GM23338 (cell line): ENCODE measurements around the gene DDX20. TPM values are rescaled to one million over a fixed set of nuclear protein-coding genes. Genes with fewer than 3 reads are reported as not detected.
A peak's percentile ranks its signal among the peaks of the same experiment; 100 is the strongest.

Experiments
- ATAC-seq: fragments of 200-7000 bp; cut with Tn5 transposase; 3 replicates; pipeline ENCODE4 v1.9.1; 2020
- DNase-seq: peaks from one replicate; pipeline ENCODE4 v3.0.0-alpha.2; 2015; ENCODE audit warnings: low spot score
- H2AFZ ChIP-seq: fragments of 200-600 bp; sonication (generic); 2 replicates; pipeline ENCODE4 v1.8.0; 2016; ENCODE audit warnings: antibody characterized with exemption, mild to moderate bottlenecking, moderate library complexity
- H3F3A ChIP-seq: fragments of 200-600 bp; sonication (generic); replicated peaks from 2 replicates; pipeline ENCODE4 v1.8.0; 2017; ENCODE audit warnings: antibody characterized with exemption, mixed run types, low read depth
- H3K27ac ChIP-seq: fragments of 200-600 bp; sonication (generic); 2 replicates; pipeline ENCODE4 v1.6.1; 2016; ENCODE audit warnings: low read depth
- H3K27me3 ChIP-seq: fragments of 200-600 bp; sonication (generic); 2 replicates; pipeline ENCODE4 v1.8.0; 2016; ENCODE audit warnings: mild to moderate bottlenecking, mixed run types, moderate library complexity; ENCODE audit not compliant: insufficient read depth
- H3K36me3 ChIP-seq: fragments of 200-600 bp; sonication (generic); 2 replicates; pipeline ENCODE4 v1.8.0; 2016; ENCODE audit warnings: mild to moderate bottlenecking; ENCODE audit not compliant: insufficient read depth
- H3K4me1 ChIP-seq: fragments of 200-600 bp; sonication (generic); 2 replicates; pipeline ENCODE4 v1.8.0; 2016; ENCODE audit warnings: mild to moderate bottlenecking, moderate library complexity; ENCODE audit not compliant: insufficient read depth
- H3K4me2 ChIP-seq: fragments of 200-600 bp; sonication (generic); 2 replicates; pipeline ENCODE4 v1.7.1; 2017; ENCODE audit warnings: mixed run types
- H3K4me3 ChIP-seq: fragments of 200-600 bp; sonication (generic); 2 replicates; pipeline ENCODE4 v1.6.1; 2016; ENCODE audit warnings: mixed run types
- H3K79me2 ChIP-seq: fragments of 200-600 bp; sonication (generic); replicated peaks from 2 replicates; pipeline ENCODE4 v1.8.0; 2017; ENCODE audit warnings: mild to moderate bottlenecking; ENCODE audit not compliant: insufficient read depth
- H3K9me2 ChIP-seq: fragments of 200-600 bp; sonication (generic); 2 replicates; pipeline ENCODE4 v1.8.0; 2017; ENCODE audit not compliant: insufficient read depth
- H4K20me1 ChIP-seq: fragments of 200-600 bp; sonication (generic); replicated peaks from 2 replicates; pipeline ENCODE4 v1.8.0; 2017; ENCODE audit warnings: mild to moderate bottlenecking; ENCODE audit not compliant: insufficient read depth
- H3K27ac Mint-ChIP-seq: 2 replicates; pipeline ENCODE4 v1.8.0; 2020; ENCODE audit warnings: inconsistent platforms, mild to moderate bottlenecking, moderate library complexity, mixed read lengths
- H3K27me3 Mint-ChIP-seq: 3 replicates; pipeline ENCODE4 v1.8.0; 2022; ENCODE audit warnings: low read depth, mild to moderate bottlenecking, moderate library complexity, mixed read lengths, inconsistent platforms; ENCODE audit not compliant: insufficient read depth, poor library complexity
- H3K36me3 Mint-ChIP-seq: 3 replicates; pipeline ENCODE4 v1.8.0; 2021; ENCODE audit warnings: low read depth, mild to moderate bottlenecking, inconsistent platforms, moderate library complexity, mixed read lengths
- H3K4me1 Mint-ChIP-seq: 3 replicates; pipeline ENCODE4 v1.8.0; 2020; ENCODE audit warnings: mild to moderate bottlenecking, inconsistent platforms, mixed read lengths
- H3K4me3 Mint-ChIP-seq: 3 replicates; pipeline ENCODE4 v1.8.0; 2021; ENCODE audit warnings: moderate library complexity, mild to moderate bottlenecking, inconsistent platforms, mixed read lengths
- H3K9me3 Mint-ChIP-seq: 3 replicates; pipeline ENCODE4 v1.8.0; 2020; ENCODE audit warnings: moderate library complexity, mild to moderate bottlenecking, inconsistent platforms, mixed read lengths
- CTCF ChIP-seq, 2 experiments: fragments of 200-600 bp in 1 of 2; sonication (generic) in 1 of 2; conservative IDR thresholded peaks; 2 replicates each; pipeline versions ENCODE4 v1.5.1 to v1.6.1; 2016 to 2017; ENCODE audit warnings: antibody characterized with exemption in 2 of 2, low read depth in 2 of 2, mild to moderate bottlenecking in 2 of 2, moderate library complexity in 1 of 2
- ETS1 ChIP-seq: IDR thresholded peaks from 2 replicates; pipeline ENCODE4 v1.6.1; 2016; ENCODE audit warnings: antibody characterized with exemption
- STAT1 ChIP-seq: IDR thresholded peaks from one replicate; pipeline ENCODE4 v1.6.1; 2016; ENCODE audit warnings: antibody characterized with exemption; ENCODE audit not compliant: unreplicated experiment
- ZNF331 ChIP-seq: fragments of 250-450 bp; sonication (Bioruptor Pico); IDR thresholded peaks from 2 replicates; pipeline ENCODE4 v1.5.0; 2020; ENCODE audit warnings: low read depth, mild to moderate bottlenecking, moderate library complexity
- polyA plus RNA-seq: library from polyadenylated mRNA; unstranded; fragments of >200 nt; fragmentation: Nextera tagmentation; extraction: Ambion mirVana; gene quantifications from 2 replicates; pipeline ENCODE4 v1.2.1, GENCODE V29; 2016
- total RNA-seq: library from RNA; depleted of rRNA; stranded (reverse); fragments of >200 nt; shearing (Covaris generic); gene quantifications from 2 replicates; pipeline ENCODE4 v1.2.3, GENCODE V29; 2014
- TF ChIP-seq, protein P1 (sequence below): IDR thresholded peaks from one replicate; pipeline ENCODE4 v1.6.1; 2018; ENCODE audit warnings: antibody characterized with exemption; ENCODE audit not compliant: unreplicated experiment

The DDX20 gene
- total and polyA plus RNA-seq, 2 experiments from 2014 or later = 11.9 to 54.4 TPM

DNA sequence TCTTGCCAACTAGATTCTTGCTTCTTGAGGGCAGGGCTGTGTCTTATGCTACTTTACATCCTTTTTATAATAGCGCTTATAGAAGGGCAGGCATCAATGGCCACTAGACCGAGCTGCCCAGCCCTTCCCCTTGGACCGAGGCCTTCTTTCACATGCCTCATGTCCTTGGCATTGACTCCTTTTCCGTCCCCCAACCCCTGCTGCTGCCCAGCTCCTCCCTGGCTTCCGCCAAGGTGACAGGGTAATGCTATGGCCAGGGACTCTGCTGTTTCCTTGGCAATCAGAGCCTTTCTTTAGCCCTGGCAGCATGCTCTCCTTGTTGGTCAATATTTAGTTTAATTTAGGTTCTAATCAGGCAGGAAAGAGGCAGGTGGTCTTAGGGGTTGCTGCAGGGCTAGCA, 48.2 kb downstream of the DDX20 start:
- no peaks in the 10 kb centered on the region for H3K79me2 ChIP-seq
- no peaks in the 10 kb centered on the region for H3K27me3 ChIP-seq
- no peak overlapping the region; the same call in 1 of the 2 replicates for H3K27ac Mint-ChIP-seq
- DNase-seq = no peak
- H3K4me1 Mint-ChIP-seq = no peaks in the 10 kb centered on the region; the same call in 2 of the 3 replicates
- TF ChIP-seq ZNF331 (CRISPR knock-in tag) (no peak), ETS1 (no peak), STAT1 (no peak)
- TF ChIP-seq, protein P1, sequence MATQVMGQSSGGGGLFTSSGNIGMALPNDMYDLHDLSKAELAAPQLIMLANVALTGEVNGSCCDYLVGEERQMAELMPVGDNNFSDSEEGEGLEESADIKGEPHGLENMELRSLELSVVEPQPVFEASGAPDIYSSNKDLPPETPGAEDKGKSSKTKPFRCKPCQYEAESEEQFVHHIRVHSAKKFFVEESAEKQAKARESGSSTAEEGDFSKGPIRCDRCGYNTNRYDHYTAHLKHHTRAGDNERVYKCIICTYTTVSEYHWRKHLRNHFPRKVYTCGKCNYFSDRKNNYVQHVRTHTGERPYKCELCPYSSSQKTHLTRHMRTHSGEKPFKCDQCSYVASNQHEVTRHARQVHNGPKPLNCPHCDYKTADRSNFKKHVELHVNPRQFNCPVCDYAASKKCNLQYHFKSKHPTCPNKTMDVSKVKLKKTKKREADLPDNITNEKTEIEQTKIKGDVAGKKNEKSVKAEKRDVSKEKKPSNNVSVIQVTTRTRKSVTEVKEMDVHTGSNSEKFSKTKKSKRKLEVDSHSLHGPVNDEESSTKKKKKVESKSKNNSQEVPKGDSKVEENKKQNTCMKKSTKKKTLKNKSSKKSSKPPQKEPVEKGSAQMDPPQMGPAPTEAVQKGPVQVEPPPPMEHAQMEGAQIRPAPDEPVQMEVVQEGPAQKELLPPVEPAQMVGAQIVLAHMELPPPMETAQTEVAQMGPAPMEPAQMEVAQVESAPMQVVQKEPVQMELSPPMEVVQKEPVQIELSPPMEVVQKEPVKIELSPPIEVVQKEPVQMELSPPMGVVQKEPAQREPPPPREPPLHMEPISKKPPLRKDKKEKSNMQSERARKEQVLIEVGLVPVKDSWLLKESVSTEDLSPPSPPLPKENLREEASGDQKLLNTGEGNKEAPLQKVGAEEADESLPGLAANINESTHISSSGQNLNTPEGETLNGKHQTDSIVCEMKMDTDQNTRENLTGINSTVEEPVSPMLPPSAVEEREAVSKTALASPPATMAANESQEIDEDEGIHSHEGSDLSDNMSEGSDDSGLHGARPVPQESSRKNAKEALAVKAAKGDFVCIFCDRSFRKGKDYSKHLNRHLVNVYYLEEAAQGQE = no peak
- no peaks in the 10 kb centered on the region for H3K36me3 Mint-ChIP-seq
- H4K20me1 ChIP-seq = no peaks in the 10 kb centered on the region
- H3K27ac ChIP-seq = no peak overlapping the region
- H3K4me3 Mint-ChIP-seq = no peak overlapping the region
- no peaks in the 10 kb centered on the region for H3K4me1 ChIP-seq
- no peak for ATAC-seq
- H3K27me3 Mint-ChIP-seq = peaks cover 2% of the 10 kb centered on the region
- H3K4me2 ChIP-seq = no peak overlapping the region
- no peaks in the 10 kb centered on the region for H3K36me3 ChIP-seq
- H3F3A ChIP-seq = no peaks in the 10 kb centered on the region
- H2AFZ ChIP-seq = no peak overlapping the region
- no peak overlapping the region for H3K4me3 ChIP-seq
- H3K9me3 Mint-ChIP-seq = no peaks in the 10 kb centered on the region; the same call in 2 of the 3 replicates
- 0 out of 2 replicates have a peak, but pooled peaks cover 7% of the 10 kb centered on the region for H3K9me2 ChIP-seq

GRCh38 chr1:111804776-111805175, 49.1 kb downstream of the DDX20 start:
- no peaks in the 10 kb centered on the region for H3K9me3 Mint-ChIP-seq
- H3K27me3 Mint-ChIP-seq = peaks cover 3% of the 10 kb centered on the region
- Histone ChIP-seq H3K4me1 (no peaks in the 10 kb centered on the region), H3K27ac (no peak overlapping the region), H4K20me1 (no peaks in the 10 kb centered on the region), H3K9me2 (0 out of 2 replicates have a peak, but pooled peaks cover 7% of the 10 kb centered on the region), H2AFZ (no peak overlapping the region), H3K4me3 (no peak overlapping the region), H3F3A (no peaks in the 10 kb centered on the region), H3K27me3 (no peaks in the 10 kb centered on the region), H3K79me2 (no peaks in the 10 kb centered on the region), H3K4me2 (no peak overlapping the region), H3K36me3 (no peaks in the 10 kb centered on the region)
- H3K4me1 Mint-ChIP-seq = no peaks in the 10 kb centered on the region
- no peaks in the 10 kb centered on the region for H3K36me3 Mint-ChIP-seq
- ATAC-seq (peak; percentile 70), DNase-seq (peak; percentile 16)
- H3K4me3 Mint-ChIP-seq = no peak overlapping the region
- TF ChIP-seq, protein P1 = no peak
- TF ChIP-seq CTCF (conservative IDR thresholded peaks at IDR 0.05; ENCODE audit: low read depth in 2 of 2) = peak in 1 of 2 experiments; percentile 19; a peak in 2 of 4 replicates
- no peak overlapping the region for H3K27ac Mint-ChIP-seq
